Stomach smooth muscle (tissue), 2 donors: ENCODE data around the gene TGM1.

Experiments
- H3K27ac ChIP-seq: one replicate; pipeline ENCODE4 v1.7.0; 2013; ENCODE audit warnings: mild to moderate bottlenecking, low read length, inconsistent platforms
- H3K27me3 ChIP-seq, 2 donors: one replicate each; pipeline ENCODE4 v1.7.0; 2013; ENCODE audit warnings: low read length in 2 of 2; ENCODE audit not compliant: insufficient read depth in 2 of 2, control insufficient read depth in 1 of 2
- H3K36me3 ChIP-seq, 2 donors: one replicate each; pipeline ENCODE4 v1.7.0; 2013; ENCODE audit warnings: low read length in 2 of 2; ENCODE audit not compliant: control insufficient read depth in 2 of 2, insufficient read depth in 2 of 2
- H3K4me1 ChIP-seq: one replicate; pipeline ENCODE4 v1.7.0; 2013; ENCODE audit warnings: low read length; ENCODE audit not compliant: control insufficient read depth, insufficient read depth
- H3K4me3 ChIP-seq, 2 donors: one replicate each; pipeline ENCODE4 v1.7.0; 2013; ENCODE audit warnings: low read length in 2 of 2
- H3K9ac ChIP-seq, 2 donors: one replicate each; pipeline ENCODE4 v1.7.0; 2013; ENCODE audit warnings: low read length in 2 of 2, mild to moderate bottlenecking in 1 of 2
- H3K9me3 ChIP-seq, 2 donors: one replicate each; pipeline ENCODE4 v1.7.0; 2013; ENCODE audit warnings: low read length in 2 of 2; ENCODE audit not compliant: control insufficient read depth in 2 of 2
- donor health status: healthy.
- donor health status: Pancreatic carcinoma.

TGM1 gene

GRCh38 chr14:24262821-24263733 lies at the start of gene TGM1:
Gene TGM1 (minus strand): TSS chr14:24263177. CDS start chr14:24262352, 825 bp downstream.
- Histone ChIP-seq H3K9ac (no peak within 1 kb of the TSS), H3K9me3 (no peaks in the 10 kb centered on the region), H3K27me3 (no peaks in the 10 kb centered on the region), H3K4me3 (no peak within 1 kb of the TSS), H3K36me3 (peaks cover 4 to 14% of the 10 kb centered on the region in 2 donors), H3K27ac (no peak within 1 kb of the TSS), H3K4me1 (no peaks in the 10 kb centered on the region)

DNA sequence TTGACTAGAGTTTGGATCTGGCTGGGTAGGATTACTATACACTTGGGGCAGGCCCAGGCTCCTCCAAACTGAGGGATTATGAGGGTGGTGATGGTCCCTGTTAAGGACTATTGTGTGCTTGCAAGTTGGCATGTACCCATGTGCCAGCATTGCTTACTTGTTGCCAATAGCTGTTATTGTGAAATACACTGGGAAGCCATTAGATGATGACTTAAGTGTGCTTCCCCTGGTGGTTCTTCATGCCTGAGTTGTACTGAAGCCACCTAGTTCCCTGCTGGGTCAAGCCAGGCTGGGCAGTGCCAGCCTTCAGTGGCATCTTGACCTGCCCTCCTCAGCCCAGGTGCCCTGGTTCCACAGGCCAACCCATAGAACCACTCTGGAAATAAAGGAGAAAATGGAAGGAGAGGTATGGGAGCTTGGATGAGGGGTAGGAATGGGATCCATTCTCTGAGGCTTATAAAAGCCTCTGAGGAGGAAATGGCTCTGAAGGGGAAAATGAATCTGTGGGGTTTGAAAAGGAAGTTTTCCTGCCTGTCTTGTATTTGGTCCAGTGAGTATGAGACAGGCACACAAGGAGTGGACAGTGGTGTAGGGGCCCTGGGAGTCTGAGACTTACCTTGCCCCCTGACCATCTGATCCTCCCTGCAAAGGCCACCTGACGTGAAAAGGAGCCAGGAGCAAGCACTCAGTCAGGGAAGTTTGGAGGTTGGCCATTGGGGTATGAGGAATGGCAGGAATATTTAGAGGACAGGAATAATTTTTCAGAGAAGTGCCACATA lies 49.0 kb upstream of the TGM1 start:
- peak overlapping the region; percentile 58 for H3K27ac ChIP-seq
- no peak overlapping the region for H3K9ac ChIP-seq
- no peaks in the 10 kb centered on the region for H3K9me3 ChIP-seq
- H3K27me3 ChIP-seq: peaks cover 10 to 18% of the 10 kb centered on the region in 2 donors
- peaks cover 34% of the 10 kb centered on the region for H3K4me1 ChIP-seq
- peaks cover 0 to 4% of the 10 kb centered on the region in 2 donors for H3K36me3 ChIP-seq
- H3K4me3 ChIP-seq: peak overlapping the region in 1 of 2 donors; percentile 79

DNA sequence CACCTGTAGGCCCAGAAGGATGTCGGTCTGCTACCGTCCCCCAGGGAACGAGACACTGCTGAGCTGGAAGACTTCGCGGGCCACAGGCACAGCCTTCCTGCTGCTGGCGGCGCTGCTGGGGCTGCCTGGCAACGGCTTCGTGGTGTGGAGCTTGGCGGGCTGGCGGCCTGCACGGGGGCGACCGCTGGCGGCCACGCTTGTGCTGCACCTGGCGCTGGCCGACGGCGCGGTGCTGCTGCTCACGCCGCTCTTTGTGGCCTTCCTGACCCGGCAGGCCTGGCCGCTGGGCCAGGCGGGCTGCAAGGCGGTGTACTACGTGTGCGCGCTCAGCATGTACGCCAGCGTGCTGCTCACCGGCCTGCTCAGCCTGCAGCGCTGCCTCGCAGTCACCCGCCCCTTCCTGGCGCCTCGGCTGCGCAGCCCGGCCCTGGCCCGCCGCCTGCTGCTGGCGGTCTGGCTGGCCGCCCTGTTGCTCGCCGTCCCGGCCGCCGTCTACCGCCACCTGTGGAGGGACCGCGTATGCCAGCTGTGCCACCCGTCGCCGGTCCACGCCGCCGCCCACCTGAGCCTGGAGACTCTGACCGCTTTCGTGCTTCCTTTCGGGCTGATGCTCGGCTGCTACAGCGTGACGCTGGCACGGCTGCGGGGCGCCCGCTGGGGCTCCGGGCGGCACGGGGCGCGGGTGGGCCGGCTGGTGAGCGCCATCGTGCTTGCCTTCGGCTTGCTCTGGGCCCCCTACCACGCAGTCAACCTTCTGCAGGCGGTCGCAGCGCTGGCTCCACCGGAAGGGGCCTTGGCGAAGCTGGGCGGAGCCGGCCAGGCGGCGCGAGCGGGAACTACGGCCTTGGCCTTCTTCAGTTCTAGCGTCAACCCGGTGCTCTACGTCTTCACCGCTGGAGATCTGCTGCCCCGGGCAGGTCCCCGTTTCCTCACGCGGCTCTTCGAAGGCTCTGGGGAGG lies 47.9 kb upstream of the TGM1 start, which contains the start of gene LTB4R:
TSS of gene LTB4R (plus strand) at position 857 of the 959 bp plus-strand sequence. CDS start 4,150 bp downstream, outside the sequence.
- Histone ChIP-seq H3K9me3 (no peaks in the 10 kb centered on the region), H3K9ac (peak within 1 kb of the TSS; percentile 61 to 71), H3K27ac (peak within 1 kb of the TSS; percentile 58), H3K36me3 (peaks cover 9 to 15% of the 10 kb centered on the region in 2 donors), H3K4me1 (peaks cover 25% of the 10 kb centered on the region), H3K27me3 (peaks cover 4 to 7% of the 10 kb centered on the region in 2 donors), H3K4me3 (peak within 1 kb of the TSS; percentile 67 to 79)

DNA sequence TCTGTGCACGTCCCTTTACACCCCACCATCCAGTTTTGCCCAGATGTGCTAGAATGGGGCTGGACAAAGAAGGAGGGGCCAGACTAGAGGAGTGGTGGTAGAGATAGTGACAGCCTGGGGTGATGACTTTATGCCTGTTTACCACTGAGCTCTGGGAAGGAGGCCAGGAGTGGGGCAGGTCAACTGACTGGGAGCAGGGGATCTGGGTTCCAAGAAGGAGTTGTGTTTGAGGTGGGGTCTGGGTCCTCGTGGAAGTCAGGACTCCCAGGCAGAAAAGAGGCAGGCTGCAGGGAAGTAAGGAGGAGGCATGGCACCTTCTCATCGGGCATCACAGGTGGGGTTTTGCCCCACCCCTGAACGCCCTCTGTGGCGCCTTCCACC lies 47.3 kb upstream of the TGM1 start:
- Histone ChIP-seq H3K9ac (peak overlapping the region; percentile 48 to 71), H3K27ac (peak overlapping the region; percentile 58), H3K4me1 (peaks cover 25% of the 10 kb centered on the region), H3K36me3 (peaks cover 15 to 22% of the 10 kb centered on the region in 2 donors), H3K9me3 (no peaks in the 10 kb centered on the region), H3K4me3 (peak overlapping the region; percentile 67 to 79), H3K27me3 (peaks cover 0 to 1% of the 10 kb centered on the region in 2 donors)

DNA sequence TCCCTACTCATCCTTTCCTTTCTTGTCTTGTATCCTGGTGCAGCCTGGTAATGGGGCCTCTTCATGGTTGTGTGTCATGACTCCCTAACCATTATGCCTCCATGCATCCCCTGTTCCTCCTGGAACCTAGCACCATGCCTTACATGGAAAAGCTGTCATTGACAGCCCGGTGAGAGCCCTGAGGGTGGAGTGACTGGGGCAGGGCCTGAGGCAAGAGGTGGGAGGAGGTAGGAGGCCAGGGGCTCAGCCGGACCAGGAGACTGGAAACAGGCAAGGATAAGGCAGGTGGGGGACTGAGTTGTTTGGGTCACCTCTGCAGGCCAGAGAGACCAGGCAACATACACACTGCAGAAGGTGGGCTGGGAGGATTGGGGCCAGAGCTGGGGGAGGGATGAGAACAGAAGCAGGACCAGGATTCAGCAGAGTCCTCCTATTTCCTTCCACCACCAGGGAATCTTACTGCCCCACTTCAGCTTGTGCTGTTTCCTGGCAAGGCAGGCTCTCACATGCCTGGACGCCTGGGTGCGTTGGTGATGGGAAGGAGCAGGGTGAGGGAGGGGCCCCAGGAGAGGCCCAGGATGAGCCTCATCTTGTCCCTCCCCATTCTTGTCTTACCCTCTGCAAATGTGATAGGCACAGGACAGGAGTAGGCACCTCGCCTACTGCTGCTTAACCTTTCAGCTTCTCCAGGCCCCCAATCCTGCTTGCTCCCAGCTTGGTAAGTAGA lies 46.7 kb upstream of the TGM1 start, which contains the start of gene LTB4R2:
TSS of gene LTB4R2 (plus strand) at position 603 of the 727 bp plus-strand sequence. CDS start 525 bp downstream, outside the sequence.
- Histone ChIP-seq H3K4me3 (peak within 1 kb of the TSS; percentile 67 to 79), H3K9me3 (no peaks in the 10 kb centered on the region), H3K36me3 (peaks cover 21 to 27% of the 10 kb centered on the region in 2 donors), H3K9ac (peak within 1 kb of the TSS; percentile 61 to 71), H3K27me3 (no peaks in the 10 kb centered on the region), H3K27ac (peak within 1 kb of the TSS; percentile 58), H3K4me1 (peaks cover 23% of the 10 kb centered on the region)

GRCh38 chr14:24308342-24309124 lies 45.6 kb upstream of the TGM1 start:
- H3K4me3 ChIP-seq: no peak overlapping the region
- H3K27ac ChIP-seq: no peak overlapping the region
- H3K9me3 ChIP-seq: no peaks in the 10 kb centered on the region
- H3K36me3 ChIP-seq: peaks cover 33 to 39% of the 10 kb centered on the region in 2 donors
- peaks cover 23% of the 10 kb centered on the region for H3K4me1 ChIP-seq
- H3K9ac ChIP-seq: peak overlapping the region in 1 of 2 donors; percentile 21
- no peaks in the 10 kb centered on the region for H3K27me3 ChIP-seq

- H3K27ac ChIP-seq: no peak within 1 kb of the TSS
- H3K9ac ChIP-seq: peak within 1 kb of the TSS in 1 of 2 donors; percentile 21
- H3K36me3 ChIP-seq: peaks cover 39 to 42% of the 10 kb centered on the region in 2 donors
- H3K4me1 ChIP-seq: peaks cover 23% of the 10 kb centered on the region
- no peaks in the 10 kb centered on the region for H3K27me3 ChIP-seq
- no peaks in the 10 kb centered on the region for H3K9me3 ChIP-seq
- H3K4me3 ChIP-seq: no peak within 1 kb of the TSS
These were observed 44.8 kb upstream of the TGM1 start, which contains the start of gene CIDEB for GRCh38 chr14:24307575-24308341. Gene CIDEB (minus strand): TSS chr14:24307977. CDS start chr14:24307858, 119 bp downstream.

GRCh38 chr14:24307156-24307574 lies 44.2 kb upstream of the TGM1 start:
- no peak overlapping the region for H3K9ac ChIP-seq
- H3K36me3 ChIP-seq: peaks cover 45 to 48% of the 10 kb centered on the region in 2 donors

More at GRCh38 chr14:24307156-24307574, 44.2 kb upstream of the TGM1 start:
- H3K27me3 ChIP-seq: no peaks in the 10 kb centered on the region
- no peak overlapping the region for H3K4me3 ChIP-seq
- peaks cover 23% of the 10 kb centered on the region for H3K4me1 ChIP-seq
- no peaks in the 10 kb centered on the region for H3K9me3 ChIP-seq
- H3K27ac ChIP-seq: no peak overlapping the region
